HepG2 (cell line): ENCODE results near the gene SPACA4. TPM values are rescaled to one million over a fixed set of nuclear protein-coding genes. Genes with fewer than 3 reads are reported as not detected.

Source experiments
- ARNTL ChIP-seq: sonication (generic); formaldehyde crosslinking; IDR thresholded peaks from 2 replicates; pipeline ENCODE4 v1.4.0; 2020; ENCODE audit warnings: mild to moderate bottlenecking, missing genetic modification reagents
- ASH2L ChIP-seq: fragments of 300-600, 200-600 bp; sonication (generic); IDR thresholded peaks from 2 replicates; pipeline ENCODE4 v1.7.0; 2017; ENCODE audit warnings: low read depth, mild to moderate bottlenecking, moderate library complexity, mixed read lengths, low read length; ENCODE audit not compliant: insufficient read length
- BATF2 ChIP-seq: sonication (generic); formaldehyde crosslinking; IDR thresholded peaks from 2 replicates; pipeline ENCODE4 v1.8.0; 2022; ENCODE audit warnings: mild to moderate bottlenecking, missing genetic modification reagents, moderate library complexity
- CENPX ChIP-seq: sonication (generic); formaldehyde crosslinking; IDR thresholded peaks from 2 replicates; pipeline ENCODE4 v1.9.0; 2021; ENCODE audit warnings: mild to moderate bottlenecking, missing genetic modification reagents, moderate library complexity
- CHD4 ChIP-seq: fragments of 200-600 bp; sonication (generic); IDR thresholded peaks from 2 replicates; pipeline ENCODE4 v1.7.0; 2017; ENCODE audit warnings: mild to moderate bottlenecking, low read length, borderline replicate concordance
- GABPA ChIP-seq, 2 experiments: IDR thresholded peaks; 2 replicates each; pipeline ENCODE4 v1.6.1; 2011 to 2016; ENCODE audit warnings: low read depth in 2 of 2, low read length in 1 of 2, missing biosample characterization in 1 of 2, missing genetic modification characterization in 1 of 2
- HOXA9 ChIP-seq: sonication (generic); formaldehyde crosslinking; IDR thresholded peaks from 2 replicates; pipeline ENCODE4 v1.8.1; 2022; ENCODE audit warnings: missing genetic modification reagents, mild to moderate bottlenecking, moderate library complexity, borderline replicate concordance
- JUND ChIP-seq: sonication (generic); formaldehyde crosslinking; IDR thresholded peaks from 2 replicates; pipeline ENCODE4 v1.8.0; 2022; ENCODE audit warnings: mild to moderate bottlenecking, missing genetic modification reagents
- MAFK ChIP-seq, 2 experiments: IDR thresholded peaks in 1 of 2; conservative IDR thresholded peaks in 1 of 2; 2 replicates each; pipeline ENCODE4 v1.6.1; 2011; ENCODE audit warnings: improper control_type of control experiment in 2 of 2, low read length in 2 of 2
- MTF1 ChIP-seq: sonication (generic); formaldehyde crosslinking; IDR thresholded peaks from 2 replicates; pipeline ENCODE4 v1.5.0; 2020; ENCODE audit warnings: missing genetic modification reagents
- PCBP1 ChIP-seq: fragments of 200-400 bp; formaldehyde crosslinking; IDR thresholded peaks from 2 replicates; pipeline ENCODE4 v1.6.1; 2017; ENCODE audit warnings: mild to moderate bottlenecking, low read depth, low read length, borderline replicate concordance
- POLR2G ChIP-seq: fragments of 200-400 bp; formaldehyde crosslinking; IDR thresholded peaks from 2 replicates; pipeline ENCODE4 v1.6.1; 2018; ENCODE audit warnings: mild to moderate bottlenecking, low read depth, low read length, moderate library complexity
- RARA ChIP-seq: IDR thresholded peaks from 2 replicates; pipeline ENCODE4 v1.6.1; 2016; ENCODE audit warnings: missing genetic modification reagents, missing compliant biosample characterization
- REST ChIP-seq, 2 experiments: IDR thresholded peaks; 2 replicates each; pipeline ENCODE4 v1.6.1; 2011 to 2012; ENCODE audit warnings: low read length in 2 of 2, borderline replicate concordance in 1 of 2, low read depth in 1 of 2, mild to moderate bottlenecking in 1 of 2, moderate library complexity in 1 of 2
- RNF2 ChIP-seq: fragments of 450-650 bp; conservative IDR thresholded peaks from 2 replicates; pipeline ENCODE4 v1.6.1; 2016; ENCODE audit warnings: low read depth
- SNAPC2 ChIP-seq: sonication (generic); formaldehyde crosslinking; IDR thresholded peaks from 2 replicates; pipeline ENCODE4 v1.8.1; 2022; ENCODE audit warnings: mild to moderate bottlenecking, missing genetic modification reagents
- SP1 ChIP-seq, 2 experiments: fragments of 450-650 bp in 1 of 2; sonication (generic) in 1 of 2; formaldehyde crosslinking in 1 of 2; IDR thresholded peaks; 2 replicates each; pipeline versions ENCODE4 v1.4.0 to v1.6.1; 2016 to 2020; ENCODE audit warnings: missing genetic modification reagents in 1 of 2
- TBP ChIP-seq: sonication (generic); formaldehyde crosslinking; IDR thresholded peaks from 2 replicates; pipeline ENCODE4 v1.5.0; 2020; ENCODE audit warnings: missing genetic modification reagents
- TFDP1 ChIP-seq: IDR thresholded peaks from 2 replicates; pipeline ENCODE4 v1.6.1; 2016; ENCODE audit warnings: missing compliant biosample characterization, missing genetic modification reagents, borderline replicate concordance
- TGIF2 ChIP-seq: IDR thresholded peaks from 2 replicates; pipeline ENCODE4 v1.6.1; 2016; ENCODE audit warnings: control low read depth, missing compliant biosample characterization
- ZFP62 ChIP-seq: sonication (generic); formaldehyde crosslinking; IDR thresholded peaks from 2 replicates; pipeline ENCODE4 v1.4.0; 2020; ENCODE audit warnings: missing genetic modification reagents
- ZMYM3 ChIP-seq: sonication (generic); formaldehyde crosslinking; IDR thresholded peaks from 2 replicates; pipeline ENCODE4 v1.5.1; 2020; ENCODE audit warnings: mild to moderate bottlenecking, missing genetic modification reagents
- ZNF660 ChIP-seq: sonication (generic); formaldehyde crosslinking; IDR thresholded peaks from 2 replicates; pipeline ENCODE4 v1.5.1; 2020; ENCODE audit warnings: mild to moderate bottlenecking, low read depth, missing genetic modification reagents, borderline replicate concordance
- ZNF703 ChIP-seq: sonication (generic); formaldehyde crosslinking; IDR thresholded peaks from 2 replicates; pipeline ENCODE4 v1.5.1; 2020; ENCODE audit warnings: missing genetic modification reagents, mild to moderate bottlenecking, moderate library complexity, borderline replicate concordance
- polyA plus RNA-seq, 8 experiments: library from polyadenylated mRNA; depleted of rRNA in 3 of 8; stranded (reverse) in 7 of 8; unstranded in 1 of 8; fragments of >200 nt; fragmentation: Illumina TruSeq in 4 of 8; extraction: Trizol in 4 of 8; gene quantifications; 2 replicates each; pipeline versions ENCODE4 v1.2.1 to v1.2.3, GENCODE V29; 2011 to 2016; ENCODE audit warnings: low read depth in 4 of 8, missing spikeins in 1 of 8, mixed read lengths in 1 of 8; ENCODE audit not compliant: insufficient read depth in 1 of 8
- total RNA-seq, 5 experiments: library from RNA; depleted of rRNA; stranded (reverse); fragments of >200 nt; fragmentation: Illumina TruSeq; extraction: Trizol; gene quantifications; 2 replicates each; pipeline ENCODE4 v1.2.3, GENCODE V29; 2016; ENCODE audit warnings: low read depth in 1 of 5

SPACA4 gene
- total and polyA plus RNA-seq, 2 of the 13 experiments (the other 11 are each of a cell fraction or from before 2014, with no cell fraction given), result not detected

GRCh38 chr19:48637948-48638830, 31.6 kb downstream of the SPACA4 start (continued):
- TF ChIP-seq CHD4 (peak; percentile 86; the same call in 1 of the 2 replicates), TFDP1 (CRISPR knock-in tag) (peak; percentile 14; the same call in 1 of the 2 replicates), CENPX (CRISPR knock-in tag) (no peak), SNAPC2 (no peak), REST (IDR thresholded peaks at IDR 0.05; ENCODE audit: borderline replicate concordance in 1 of 2, low read depth in 1 of 2, low read length in 2 of 2) (no peak), GABPA (IDR thresholded peaks at IDR 0.05; ENCODE audit: low read depth, low read length) (no peak), GABPA (CRISPR knock-in tag; IDR thresholded peaks at IDR 0.05; ENCODE audit: low read depth) (peak; percentile 3), SP1 (IDR thresholded peaks at IDR 0.05) (no peak), SP1 (CRISPR knock-in tag; IDR thresholded peaks at IDR 0.05) (no peak), POLR2G (no peak; the same call in 1 of the 2 replicates), ZNF660 (CRISPR knock-in tag) (no peak), ARNTL (CRISPR knock-in tag) (peak; percentile 88; the same call in 1 of the 2 replicates), RARA (CRISPR knock-in tag) (no peak), TBP (no peak), MTF1 (CRISPR knock-in tag) (no peak), ASH2L (no peak), ZFP62 (CRISPR knock-in tag) (no peak), TGIF2 (CRISPR knock-in tag) (peak; percentile 33; the same call in 1 of the 2 replicates), ZMYM3 (CRISPR knock-in tag) (no peak), PCBP1 (no peak), JUND (no peak), BATF2 (CRISPR knock-in tag) (peak; percentile 22; the same call in 1 of the 2 replicates), RNF2 (no peak), HOXA9 (CRISPR knock-in tag) (no peak; the same call in 1 of the 2 replicates), MAFK (conservative IDR thresholded peaks at IDR 0.05 in 1 of 2, IDR thresholded peaks at IDR 0.05 in 1 of 2; ENCODE audit: low read length in 2 of 2) (no peak), ZNF703 (CRISPR knock-in tag) (no peak)
